UCSD-AML1 (cell line): ENCODE measurements around the gene PRR36.
"Not testable (repeated sequence)": the region's sequence is repeated elsewhere in the genome, so short reads cannot be mapped to it uniquely, and the experiment has no call there.

Source experiments
- DNase-seq: peaks from one replicate; lab custom pipeline; 2025; ENCODE audit not compliant: unreplicated experiment; lab: John Stamatoyannopoulos, UW

Gene PRR36

GRCh38 chr19:7861619-7862412 lies 12.4 kb downstream of the PRR36 start:
- DNase-seq = no peak

GRCh38 chr19:7860714-7861618 lies 13.2 kb downstream of the PRR36 start:
- DNase-seq = no peak

- no peak for DNase-seq
These were observed 14.1 kb downstream of the PRR36 start for GRCh38 chr19:7859831-7860713.

- DNase-seq = not testable (repeated sequence)
These were observed 15.1 kb downstream of the PRR36 start for GRCh38 chr19:7859087-7859486.

- DNase-seq = no peak
These were observed 15.9 kb downstream of the PRR36 start for GRCh38 chr19:7858109-7858770.

GRCh38 chr19:7857727-7858108 lies 16.5 kb downstream of the PRR36 start:
- no peak for DNase-seq

GRCh38 chr19:7856679-7857663 lies 17.2 kb downstream of the PRR36 start:
- DNase-seq = no peak

GRCh38 chr19:7856109-7856591 lies 18.0 kb downstream of the PRR36 start:
- no peak for DNase-seq

GRCh38 chr19:7855426-7856108 lies 18.6 kb downstream of the PRR36 start:
- DNase-seq = no peak

GRCh38 chr19:7853770-7854128 lies 20.4 kb downstream of the PRR36 start:
- no peak for DNase-seq

- peak; percentile 46 for DNase-seq
These were observed 21.1 kb downstream of the PRR36 start for GRCh38 chr19:7852851-7853769.

GRCh38 chr19:7851623-7852500 lies 22.3 kb downstream of the PRR36 start:
- DNase-seq = no peak

- DNase-seq = no peak
These were observed 23.1 kb downstream of the PRR36 start for GRCh38 chr19:7850945-7851622.

GRCh38 chr19:7850000-7850813 lies 24.0 kb downstream of the PRR36 start:
- DNase-seq = no peak

GRCh38 chr19:7849631-7849999 lies 24.6 kb downstream of the PRR36 start:
- DNase-seq = no peak
